ENCODE results near the gene SMIM24. TPM values are rescaled to one million over a fixed set of nuclear protein-coding genes. Genes with fewer than 3 reads are reported as not detected.

SMIM24 gene
- polyA plus RNA-seq, 1 donor from 2014 or later = not detected

GRCh38 chr19:3510727-3511126 is 30.4 kb upstream of the SMIM24 start:
- H3K9ac ChIP-seq (ENCODE audit: low read length) = no peak overlapping the region
- H2AFZ ChIP-seq (ENCODE audit: low read depth, low read length) = no peak overlapping the region
- peaks cover 27% of the 10 kb centered on the region for H4K20me1 ChIP-seq (ENCODE audit: insufficient read depth)
- no peaks in the 10 kb centered on the region for H3K36me3 ChIP-seq (ENCODE audit: insufficient read depth, low read length)
- peaks cover 67% of the 10 kb centered on the region for H3K79me2 ChIP-seq (replicated peaks; ENCODE audit: insufficient read depth, low read length)
- H3F3A ChIP-seq (ENCODE audit: insufficient read depth, low read length, poor library complexity, severe bottlenecking) = no peaks in the 10 kb centered on the region
- H3K4me2 ChIP-seq (ENCODE audit: low read length) = no peak overlapping the region
- H3K9me2 ChIP-seq (ENCODE audit: insufficient read depth, low read length) = no peaks in the 10 kb centered on the region
- TF ChIP-seq MXI1 (conservative IDR thresholded peaks at IDR 0.05; ENCODE audit: poor library complexity, severe bottlenecking) (no peak), EZH2 (IDR thresholded peaks at IDR 0.05; ENCODE audit: borderline replicate concordance, insufficient read depth, low read length, poor library complexity, severe bottlenecking) (no peak), POLR2AphosphoS5 (IDR thresholded peaks at IDR 0.05) (no peak), SMC3 (conservative IDR thresholded peaks at IDR 0.05; ENCODE audit: poor library complexity) (no peak), CTCF (IDR thresholded peaks at IDR 0.05; ENCODE audit: poor library complexity, severe bottlenecking) (no peak), REST (IDR thresholded peaks at IDR 0.05; ENCODE audit: borderline replicate concordance) (no peak), RAD21 (conservative IDR thresholded peaks at IDR 0.05) (no peak), EP300 (conservative IDR thresholded peaks at IDR 0.05; ENCODE audit: poor library complexity, severe bottlenecking) (no peak), TAF1 (IDR thresholded peaks at IDR 0.05; ENCODE audit: low read depth) (no peak)
- no peak overlapping the region for H3K27ac ChIP-seq (ENCODE audit: low read length)
- H3K27me3 ChIP-seq (ENCODE audit: insufficient read depth, low read depth, low read length) = no peaks in the 10 kb centered on the region
- H3K4me3 ChIP-seq (ENCODE audit: low read length) = no peak overlapping the region
- no peaks in the 10 kb centered on the region for H3K9me3 ChIP-seq (ENCODE audit: low read length)

GRCh38 chr19:3509566-3509989 is 29.3 kb upstream of the SMIM24 start:
- Histone ChIP-seq H2AFZ (ENCODE audit: low read depth, low read length) (no peak overlapping the region), H3K27ac (ENCODE audit: low read length) (no peak overlapping the region), H3K27me3 (ENCODE audit: insufficient read depth, low read depth, low read length) (no peaks in the 10 kb centered on the region), H3K9ac (ENCODE audit: low read length) (no peak overlapping the region), H4K20me1 (ENCODE audit: insufficient read depth) (peaks cover 27% of the 10 kb centered on the region), H3K36me3 (ENCODE audit: insufficient read depth, low read length) (no peaks in the 10 kb centered on the region), H3K9me2 (ENCODE audit: insufficient read depth, low read length) (no peaks in the 10 kb centered on the region), H3K79me2 (replicated peaks; ENCODE audit: insufficient read depth, low read length) (peaks cover 67% of the 10 kb centered on the region), H3K4me3 (ENCODE audit: low read length) (no peak overlapping the region), H3F3A (ENCODE audit: insufficient read depth, low read length, poor library complexity, severe bottlenecking) (no peaks in the 10 kb centered on the region), H3K9me3 (ENCODE audit: low read length) (no peaks in the 10 kb centered on the region), H3K4me2 (ENCODE audit: low read length) (no peak overlapping the region)
- TF ChIP-seq SMC3 (conservative IDR thresholded peaks at IDR 0.05; ENCODE audit: poor library complexity) (no peak), REST (IDR thresholded peaks at IDR 0.05; ENCODE audit: borderline replicate concordance) (no peak)
